Kidney glomerular epithelial cell (primary cell): ENCODE data around the gene GABPA.
"Not testable (repeated sequence)": the region's sequence is repeated elsewhere in the genome, so short reads cannot be mapped to it uniquely, and the experiment has no call there.

Experiments
- DNase-seq: peaks from one replicate; lab custom pipeline; 2025; lab: John Stamatoyannopoulos, UW

GABPA gene

GRCh38 chr21:25742900-25743299 lies 8.1 kb downstream of the GABPA start:
- DNase-seq, result no peak

DNA sequence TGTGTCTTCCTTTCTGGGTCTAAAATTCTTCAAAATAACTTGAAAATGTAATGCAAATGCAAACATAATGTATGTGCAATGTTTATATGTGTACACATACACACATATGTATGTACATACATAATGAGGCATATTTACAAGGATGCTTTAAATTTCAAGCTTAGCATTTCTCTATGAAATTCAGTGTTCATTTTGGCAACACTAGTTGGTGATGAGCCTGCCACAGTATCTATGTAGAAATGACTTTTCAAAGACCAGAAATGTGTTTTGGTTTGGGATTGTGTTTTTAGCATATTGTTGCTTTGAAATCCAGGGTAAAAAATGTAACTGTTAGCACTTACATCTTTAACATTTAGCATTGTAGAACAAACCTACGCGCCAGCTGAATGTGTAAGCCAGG lies 10.1 kb downstream of the GABPA start:
- no peak for DNase-seq

- no peak for DNase-seq
Measured at GRCh38 chr21:25750085-25750484, 15.3 kb downstream of the GABPA start.

DNA sequence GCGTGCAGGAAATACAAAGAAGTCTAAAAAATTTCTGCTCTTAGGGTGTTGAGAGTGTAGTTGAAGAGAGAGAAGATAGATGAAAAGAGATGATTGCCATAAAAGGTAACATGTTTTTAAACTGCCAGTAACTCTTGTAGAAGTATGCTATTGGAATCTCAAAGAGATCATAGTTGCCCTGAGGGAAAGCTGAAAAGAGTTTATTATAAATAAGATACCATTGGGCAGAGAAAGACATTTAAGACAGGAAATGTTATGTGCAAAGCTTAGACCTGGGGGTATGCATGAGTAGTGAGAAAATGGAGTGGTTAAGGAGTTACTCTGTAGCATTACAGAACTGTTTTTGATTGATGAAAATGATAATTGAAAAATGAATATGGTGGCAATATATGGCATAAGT lies 17.6 kb downstream of the GABPA start:
- DNase-seq, result no peak

DNA sequence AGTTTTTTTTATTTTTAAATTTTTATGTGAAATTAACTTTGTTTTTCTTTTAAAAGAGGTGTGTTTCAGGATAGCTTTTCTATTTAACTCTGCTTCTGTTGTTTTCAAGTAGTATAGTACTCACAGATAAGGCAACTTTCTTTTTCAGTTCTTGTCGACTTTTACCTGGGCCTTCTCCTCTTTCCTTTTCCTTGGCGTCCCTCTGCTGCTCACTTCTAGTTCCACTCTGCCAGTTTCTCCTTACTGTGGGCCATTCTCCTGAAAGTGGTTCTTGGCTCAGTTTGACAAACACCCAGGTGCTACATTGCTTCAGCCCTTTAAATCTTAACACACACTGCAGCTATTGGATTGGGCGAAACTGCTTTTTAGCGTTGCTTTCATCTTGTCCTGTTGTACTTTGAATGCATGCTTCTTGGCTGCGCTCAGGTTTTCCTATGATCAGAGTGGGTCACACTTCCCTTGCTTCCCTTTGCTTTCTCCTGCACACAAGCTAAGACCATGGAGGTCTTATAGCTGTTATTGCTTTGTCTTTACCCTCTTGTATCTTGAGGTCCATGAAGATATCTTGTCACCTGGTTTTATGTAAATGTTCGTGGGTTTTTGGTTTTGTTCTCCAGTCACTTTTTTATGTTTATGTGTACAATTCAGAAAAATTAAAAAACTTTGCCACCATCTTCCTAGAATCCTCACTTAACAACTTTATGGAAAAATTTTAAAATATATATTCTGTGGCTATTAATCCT lies 21.6 kb downstream of the GABPA start:
- no peak for DNase-seq

DNA sequence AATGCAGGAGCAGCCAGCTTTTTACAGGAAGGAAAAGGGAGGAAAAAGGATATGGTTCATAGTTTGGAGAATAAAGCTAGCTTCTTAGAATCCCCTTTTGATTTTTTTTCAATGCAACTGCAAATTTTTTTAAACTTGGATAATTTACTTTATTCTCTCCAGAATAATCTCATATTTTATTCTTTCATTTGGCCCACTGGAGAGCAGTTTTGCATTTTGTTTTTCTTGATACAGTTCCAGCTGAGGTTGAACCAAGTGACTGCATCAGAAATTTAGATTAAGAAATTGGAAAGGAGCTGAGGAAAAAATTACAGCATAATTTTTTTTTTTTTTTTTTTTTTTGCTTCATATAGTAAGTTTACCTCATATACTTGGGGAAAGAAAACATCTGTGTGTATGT lies 22.8 kb downstream of the GABPA start:
- no peak for DNase-seq

DNA sequence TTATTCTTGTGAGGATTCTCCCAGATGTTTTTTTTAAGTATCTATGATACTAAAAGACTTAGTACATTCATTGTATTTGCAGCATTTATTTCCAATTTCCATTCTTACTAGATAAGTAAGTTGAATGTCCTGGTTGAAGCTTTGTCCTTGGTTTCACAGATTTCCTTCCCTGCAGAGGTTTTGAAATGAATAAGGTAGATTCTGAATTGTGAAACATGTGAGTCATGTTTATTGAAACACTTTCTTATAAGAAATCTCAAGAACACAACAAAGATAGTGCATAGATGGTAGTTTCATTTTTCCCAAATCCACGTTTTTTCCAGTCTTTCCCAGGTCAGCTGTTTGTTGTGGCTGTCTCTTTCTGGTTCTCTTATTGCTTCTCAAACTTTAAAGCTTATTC lies 24.8 kb downstream of the GABPA start:
- DNase-seq, result no peak

DNA sequence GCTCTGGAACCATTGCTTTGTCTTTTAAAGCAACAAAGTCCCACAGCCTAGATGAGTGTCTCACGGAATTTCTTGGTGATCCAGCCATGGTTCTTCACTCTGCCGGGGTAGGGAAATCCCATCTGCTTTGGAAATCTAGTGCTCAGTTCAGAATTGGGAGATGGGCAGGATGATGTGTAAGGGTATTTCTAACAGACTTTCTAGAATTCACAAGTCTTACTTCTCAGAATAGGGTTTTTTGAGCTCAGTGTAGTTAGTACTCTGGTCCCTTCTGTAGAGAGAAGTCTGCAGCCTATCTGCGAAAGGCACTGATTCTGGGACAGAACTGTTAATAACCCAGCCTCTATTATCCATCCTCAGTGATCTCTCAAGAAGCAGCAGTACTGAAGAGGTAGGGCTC lies 25.3 kb downstream of the GABPA start:
- no peak for DNase-seq

GRCh38 chr21:25760677-25761076 lies 25.9 kb downstream of the GABPA start:
- no peak for DNase-seq

GRCh38 chr21:25764065-25764464 lies 29.3 kb downstream of the GABPA start:
- DNase-seq, result no peak

GRCh38 chr21:25767921-25768320 lies 33.1 kb downstream of the GABPA start:
- no peak for DNase-seq

GRCh38 chr21:25772686-25773085 lies 37.9 kb downstream of the GABPA start:
- DNase-seq, result no peak

DNA sequence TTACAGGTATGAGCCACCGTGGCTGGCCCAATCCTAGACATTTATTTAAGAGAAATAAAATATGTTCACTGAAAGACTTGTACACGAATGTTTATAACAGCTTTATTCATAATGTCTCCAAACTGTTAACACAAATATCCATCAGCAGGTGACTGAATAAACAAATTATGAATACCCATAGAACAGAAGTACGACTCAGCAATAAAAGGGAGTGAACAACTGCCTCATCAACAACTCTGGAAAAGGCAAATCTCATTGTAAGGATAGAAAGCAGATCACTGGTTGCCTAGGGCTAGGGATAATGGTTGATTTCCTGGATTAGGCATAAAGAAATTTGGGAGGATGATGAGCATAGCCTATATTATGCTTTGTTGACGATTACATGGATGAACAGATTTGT lies 41.7 kb downstream of the GABPA start:
- DNase-seq, result no peak

GRCh38 chr21:25778126-25778875 lies 43.5 kb downstream of the GABPA start:
- DNase-seq, result not testable (repeated sequence)

GRCh38 chr21:25788677-25789076 lies 53.9 kb downstream of the GABPA start:
- DNase-seq, result no peak

DNA sequence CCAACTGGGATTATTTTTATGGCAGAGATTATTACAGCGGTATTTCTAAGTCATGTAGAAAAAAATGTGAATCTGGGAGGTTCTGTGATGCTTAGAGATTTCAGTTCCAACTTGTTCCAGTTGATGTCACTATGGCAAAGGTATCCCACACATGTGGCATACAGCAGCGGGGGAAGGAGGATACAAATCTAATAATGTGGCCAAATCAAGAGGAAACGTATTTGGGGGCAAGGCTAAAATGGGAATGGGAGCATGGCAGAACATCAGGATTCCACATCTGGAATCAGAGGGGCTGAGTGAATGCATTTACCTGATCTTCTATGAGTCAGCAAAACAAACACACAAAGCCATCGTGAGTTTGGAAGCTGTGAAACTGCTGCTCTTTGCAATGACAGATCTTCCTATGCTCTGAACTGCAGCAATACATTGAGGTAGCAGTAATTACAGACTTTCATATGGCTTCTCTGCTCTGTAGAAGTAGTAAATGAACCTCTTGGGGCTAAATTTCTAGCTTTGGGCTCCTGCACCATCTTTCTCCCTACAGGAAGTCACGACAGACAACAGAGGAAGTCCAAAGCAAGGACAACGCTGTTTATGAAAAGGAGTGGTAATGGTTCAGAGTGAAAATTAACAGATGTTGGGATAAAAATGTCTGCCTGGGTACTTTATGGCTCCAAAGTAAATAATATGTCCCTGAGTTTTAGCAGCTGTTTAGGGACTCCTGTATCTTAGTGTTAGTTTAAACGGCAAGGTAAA lies 55.5 kb downstream of the GABPA start:
- peak; percentile 82 for DNase-seq

GRCh38 chr21:25790878-25791204 lies 56.1 kb downstream of the GABPA start:
- DNase-seq, result no peak

DNA sequence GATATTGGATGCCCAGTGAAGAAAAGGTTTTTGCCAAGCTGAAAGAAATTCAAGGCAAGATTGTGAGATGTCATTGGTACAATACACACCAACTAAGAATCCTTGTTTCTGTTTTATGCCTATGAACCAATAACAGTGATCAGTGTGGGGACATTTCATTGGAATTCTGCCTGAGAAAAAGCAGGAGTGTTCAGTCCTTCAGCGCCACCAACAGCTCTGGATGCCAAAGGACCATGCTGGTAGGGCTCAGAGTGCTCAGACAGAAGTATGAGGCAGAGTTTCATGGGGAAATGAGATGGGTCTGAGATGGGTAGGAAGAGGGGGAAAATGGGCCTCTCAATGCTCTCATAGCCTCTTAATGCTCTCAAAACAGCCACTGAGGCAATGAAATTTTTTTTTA lies 56.5 kb downstream of the GABPA start:
- DNase-seq, result no peak

DNA sequence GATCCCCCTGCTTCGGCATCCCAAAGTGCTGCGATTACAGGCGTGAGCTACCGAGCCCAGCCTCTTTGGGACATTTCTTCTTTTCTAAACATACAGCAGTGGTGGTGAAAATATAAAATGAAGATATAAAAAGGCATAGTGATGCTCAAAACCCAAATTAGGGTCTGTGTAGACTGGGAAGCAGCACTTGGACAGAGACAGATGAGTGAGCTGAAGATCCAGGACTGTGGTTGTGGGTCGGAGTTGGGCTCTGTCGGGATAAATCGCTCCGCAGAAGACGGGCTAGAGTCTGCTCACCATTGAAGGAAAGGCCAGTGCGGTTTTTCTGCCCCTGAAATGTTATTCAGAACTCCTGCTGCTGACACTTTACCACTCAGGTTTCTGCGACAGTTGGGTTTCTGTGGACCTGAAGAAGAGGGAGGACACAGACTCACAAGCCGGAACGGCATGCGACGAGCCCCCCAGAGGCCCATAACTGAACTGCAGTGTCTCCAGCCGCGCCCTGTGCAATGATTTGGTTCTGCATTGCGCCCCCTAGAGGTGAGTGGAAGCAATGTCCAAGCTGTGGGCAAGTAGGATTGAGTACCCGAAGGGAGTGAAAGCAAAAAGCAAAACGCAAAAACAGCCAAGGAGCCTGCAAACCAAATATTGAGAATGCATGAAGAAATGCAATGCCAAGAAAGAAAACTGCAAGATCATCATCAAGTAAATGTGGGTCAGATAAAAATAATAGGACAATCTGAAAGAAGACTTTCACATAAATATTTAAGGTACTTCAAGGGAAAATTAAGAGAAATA lies 66.6 kb downstream of the GABPA start:
- DNase-seq, result peak; percentile 47

- DNase-seq, result no peak
Measured at GRCh38 chr21:25806060-25806459, 71.3 kb downstream of the GABPA start.

DNA sequence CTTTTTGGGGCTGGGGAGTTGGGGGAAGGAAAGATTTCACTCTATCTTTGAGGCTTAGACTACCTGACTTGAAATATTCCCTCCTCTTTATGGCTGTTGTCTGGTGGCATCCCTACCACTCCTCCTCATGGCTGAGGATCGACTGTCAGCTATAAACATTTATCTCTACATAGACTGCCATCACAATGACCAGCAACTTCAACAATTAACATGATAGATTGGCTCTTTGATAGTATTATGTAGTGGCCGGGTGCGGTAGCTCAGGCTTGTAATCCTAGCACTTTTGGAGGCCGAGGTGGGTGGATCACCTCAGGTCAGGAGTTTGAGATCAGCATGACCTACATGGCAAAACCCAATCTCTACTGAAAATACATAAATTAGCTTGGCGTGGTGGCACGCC lies 72.4 kb downstream of the GABPA start:
- no peak for DNase-seq

DNA sequence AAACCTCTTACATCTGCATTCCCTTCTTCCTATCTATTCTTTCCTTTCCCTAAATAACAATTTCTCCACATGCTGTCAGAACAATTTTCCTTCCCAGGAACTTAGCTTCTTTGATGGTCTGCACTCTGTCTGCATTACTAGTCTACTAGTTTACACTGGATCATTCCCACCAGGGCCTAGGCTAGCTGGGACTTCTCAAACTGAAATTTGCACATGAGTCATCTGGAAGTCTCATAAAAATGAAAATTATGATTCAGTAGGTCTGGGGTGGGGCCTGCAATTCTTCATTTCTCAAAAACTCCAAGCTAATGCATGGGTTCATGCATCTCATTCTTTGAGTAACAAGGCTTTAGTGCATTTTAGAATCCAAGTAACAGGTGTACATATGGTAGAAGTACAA lies 74.2 kb downstream of the GABPA start:
- DNase-seq, result no peak
